Common myeloid progenitor, CD34-positive (primary cell): Measurements from ENCODE around the gene CXCR4.

Source experiments
- CTCF ChIA-PET: fragments of 350-600 bp; sonication (Branson Sonifier 250); formaldehyde crosslinking; loops from one replicate; lab custom pipeline; 2021; ENCODE audit warnings: antibody characterized with exemption; lab: Charles Lee
- POLR2A ChIA-PET: fragments of 350-600 bp; sonication (Branson Sonifier 250); formaldehyde crosslinking; loops from one replicate; lab custom pipeline; 2021; ENCODE audit warnings: antibody characterized with exemption; lab: Charles Lee
- DNase-seq, 3 donors: peaks; one replicate each; pipeline versions ENCODE4 v3.0.0 to v3.0.0-alpha.2; 2013
- H3K27ac ChIP-seq, 2 experiments: 1 replicate in 1 of 2; 2 replicates in 1 of 2; pipeline ENCODE4 v1.7.0; 2013; ENCODE audit warnings: inconsistent platforms in 2 of 2, low read length in 2 of 2, mild to moderate bottlenecking in 2 of 2, low read depth in 1 of 2, moderate library complexity in 1 of 2; ENCODE audit not compliant: severe bottlenecking in 2 of 2, insufficient read depth in 1 of 2, poor library complexity in 1 of 2
- H3K27me3 ChIP-seq, 5 experiments: replicated peaks in 2 of 5; 1 replicate in 3 of 5; 2 replicates in 2 of 5; pipeline versions ENCODE4 v1.6.1 to v1.7.0; 2013; ENCODE audit warnings: low read length in 4 of 5, mild to moderate bottlenecking in 2 of 5, moderate library complexity in 2 of 5, inconsistent platforms in 1 of 5; ENCODE audit not compliant: insufficient read depth in 5 of 5, control insufficient read depth in 4 of 5
- H3K36me3 ChIP-seq, 4 experiments: 1 replicate in 2 of 4; 2 replicates in 2 of 4; pipeline versions ENCODE4 v1.6.1 to v1.7.0; 2013; ENCODE audit warnings: low read length in 3 of 4, control low read depth in 1 of 4, mild to moderate bottlenecking in 1 of 4; ENCODE audit not compliant: control insufficient read depth in 4 of 4, insufficient read depth in 4 of 4
- H3K4me1 ChIP-seq, 4 experiments: 1 replicate in 3 of 4; 2 replicates in 1 of 4; pipeline versions ENCODE4 v1.6.1 to v1.7.1; 2013; ENCODE audit warnings: low read length in 3 of 4, mild to moderate bottlenecking in 3 of 4, control low read depth in 1 of 4, inconsistent platforms in 1 of 4, moderate library complexity in 1 of 4; ENCODE audit not compliant: control insufficient read depth in 4 of 4, insufficient read depth in 4 of 4; ENCODE audit errors: control extremely low read depth in 1 of 4
- H3K4me3 ChIP-seq, 7 experiments: 1 replicate in 4 of 7; 2 replicates in 3 of 7; pipeline versions ENCODE4 v1.5.1 to v1.7.0; 2013; ENCODE audit warnings: mild to moderate bottlenecking in 7 of 7, low read length in 6 of 7, moderate library complexity in 6 of 7, inconsistent platforms in 2 of 7, low read depth in 2 of 7, control low read depth in 1 of 7; ENCODE audit not compliant: insufficient read depth in 4 of 7, control insufficient read depth in 1 of 7; ENCODE audit errors: extremely low read depth in 1 of 7
- H3K9me3 ChIP-seq, 5 experiments: 1 replicate in 4 of 5; 2 replicates in 1 of 5; pipeline versions ENCODE4 v1.6.1 to v1.7.1; 2013; ENCODE audit warnings: low read length in 4 of 5, mild to moderate bottlenecking in 2 of 5, inconsistent platforms in 1 of 5, low read depth in 1 of 5, moderate library complexity in 1 of 5; ENCODE audit not compliant: control insufficient read depth in 4 of 5, insufficient read depth in 2 of 5; ENCODE audit errors: control extremely low read depth in 1 of 5
- WGBS: methylation state at CpG from one replicate; pipeline ENCODE4 v1.1.5; 2013; ENCODE audit not compliant: insufficient coverage; 5-methylcytosine and 5-hydroxymethylcytosine counted together

The CXCR4 gene

DNA sequence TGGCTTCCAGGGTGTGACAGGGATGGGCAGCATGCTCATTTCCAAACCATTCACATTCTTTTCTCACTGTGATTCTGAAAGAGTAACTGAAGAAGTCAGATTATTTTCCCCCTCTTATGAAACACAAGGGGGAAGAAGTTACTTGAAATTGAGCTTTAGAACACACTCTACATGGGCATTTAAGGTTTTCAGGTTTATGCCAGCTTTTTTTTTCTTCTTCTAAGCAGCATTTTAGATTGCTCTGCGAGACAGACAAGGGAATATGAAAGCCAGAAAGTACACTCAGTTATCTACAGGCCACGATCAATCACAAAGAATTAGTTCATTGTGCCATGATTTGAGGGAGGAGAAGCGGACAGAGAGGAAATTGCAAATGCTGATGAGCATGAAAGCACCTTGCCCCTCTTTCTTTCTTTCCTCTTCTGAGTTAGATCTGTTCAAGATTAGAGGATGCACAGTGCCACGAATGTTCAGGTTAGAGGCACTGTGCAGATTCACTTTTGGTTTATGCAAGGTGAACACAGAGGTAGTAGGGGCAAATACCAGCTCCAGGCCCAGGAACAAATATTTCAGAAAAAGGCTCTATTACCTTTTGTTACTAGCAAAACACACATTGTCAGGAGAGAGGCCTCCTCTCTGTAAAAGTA lies 49.2 kb downstream of the CXCR4 start:
- Histone ChIP-seq H3K4me1 (peaks cover 0 to 4% (median 1%) of the 10 kb centered on the region in 4 experiments), H3K27me3 (no peaks in the 10 kb centered on the region), H3K9me3 (peaks cover 0 to 29% (median 9%) of the 10 kb centered on the region in 5 experiments), H3K27ac (no peak overlapping the region), H3K4me3 (no peak overlapping the region), H3K36me3 (no peaks in the 10 kb centered on the region)
- POLR2A ChIA-PET = no interaction called here
- 100% methylated on average over 1 of the region's 4 CpGs for WGBS
- no peak for DNase-seq
- CTCF ChIA-PET = no interaction called here

DNA sequence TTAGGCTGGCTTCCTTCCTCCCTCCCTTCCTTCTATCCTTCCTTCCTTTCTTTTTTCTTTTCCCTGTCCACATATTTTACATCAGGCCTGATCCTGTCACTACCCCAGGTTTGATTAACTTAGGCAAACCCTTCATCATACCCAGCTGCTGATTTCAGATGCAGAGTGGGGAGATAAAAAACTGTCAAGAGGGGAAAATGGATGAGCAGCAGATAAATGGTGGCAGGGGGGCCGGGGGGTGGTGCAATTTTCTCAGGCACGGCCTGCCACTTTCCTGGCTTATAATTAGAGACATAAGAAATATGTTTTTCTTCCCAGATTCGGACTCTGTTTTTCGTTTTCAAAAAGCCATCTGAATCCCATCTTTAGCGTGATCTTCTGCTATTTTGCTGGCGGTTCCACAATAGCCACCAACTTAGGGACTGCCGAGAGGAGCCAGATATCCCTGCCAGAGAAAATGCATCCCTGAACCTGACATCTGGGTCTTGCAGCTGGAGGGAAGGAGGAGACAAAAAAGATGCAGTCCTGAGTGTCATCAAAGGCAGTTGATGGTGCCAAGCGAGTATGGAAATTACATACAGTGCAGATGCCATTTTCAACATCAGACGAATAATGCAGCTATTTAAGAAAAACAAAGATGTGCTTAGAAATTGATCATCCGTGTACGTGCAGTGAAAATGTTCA lies 49.9 kb downstream of the CXCR4 start:
- 98% methylated on average over 11 of the region's 11 CpGs for WGBS
- CTCF ChIA-PET = no interaction called here
- POLR2A ChIA-PET = no interaction called here
- Histone ChIP-seq H3K4me3 (no peak overlapping the region), H3K27ac (no peak overlapping the region), H3K9me3 (peaks cover 0 to 23% (median 7%) of the 10 kb centered on the region in 5 experiments), H3K36me3 (no peaks in the 10 kb centered on the region), H3K27me3 (no peaks in the 10 kb centered on the region), H3K4me1 (peaks cover 0 to 4% (median 1%) of the 10 kb centered on the region in 4 experiments)
- DNase-seq = no peak

DNA sequence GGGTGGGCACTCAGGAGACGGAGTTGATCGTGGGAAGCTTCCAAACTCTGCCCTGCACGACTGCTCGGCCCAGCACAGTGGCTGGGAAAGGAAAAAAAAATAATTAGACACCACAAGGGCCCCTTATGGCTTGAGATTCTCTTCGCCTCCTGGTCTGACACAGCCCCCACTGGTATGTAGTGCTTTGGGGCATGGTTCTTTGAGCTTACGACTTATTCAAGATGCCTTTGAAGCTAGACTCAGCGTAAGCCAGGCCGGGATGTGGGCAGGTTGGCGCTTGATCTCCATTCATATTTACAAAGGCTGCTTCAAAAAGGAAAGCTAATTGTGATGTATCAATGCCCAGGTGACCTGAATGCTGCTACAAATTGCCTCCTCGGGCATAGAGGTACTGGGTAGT lies 50.5 kb downstream of the CXCR4 start:
- no peak overlapping the region for H3K4me3 ChIP-seq
- no peak overlapping the region for H3K27ac ChIP-seq
- H3K36me3 ChIP-seq = no peaks in the 10 kb centered on the region
- no peak for DNase-seq
- WGBS = 96% methylated on average over 10 of the region's 10 CpGs
- ChIA-PET POLR2A (no interaction called here), CTCF (no interaction called here)
- no peaks in the 10 kb centered on the region for H3K27me3 ChIP-seq
- H3K9me3 ChIP-seq = peaks cover 0 to 17% (median 3%) of the 10 kb centered on the region in 5 experiments
- peaks cover 0 to 4% (median 1%) of the 10 kb centered on the region in 4 experiments for H3K4me1 ChIP-seq

DNA sequence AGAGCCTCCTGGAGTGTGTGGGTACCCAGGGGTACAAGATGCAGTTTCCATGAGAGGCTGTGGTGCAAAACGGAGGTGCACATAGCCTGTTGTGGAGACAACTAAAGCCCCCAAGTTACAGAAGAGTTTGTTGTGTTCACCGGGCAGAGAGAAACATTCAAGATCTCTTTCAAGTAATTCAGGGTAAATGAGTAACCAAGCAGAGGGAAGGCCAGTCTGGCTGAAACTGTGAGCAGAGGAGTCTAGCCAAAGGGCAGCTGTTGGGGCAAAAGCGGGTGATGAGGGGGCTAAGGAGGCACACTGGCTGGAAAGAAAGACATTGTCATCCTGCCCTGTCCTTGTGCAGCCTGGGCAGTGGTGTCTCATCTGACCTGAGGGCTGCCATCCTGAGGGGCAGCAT lies 52.0 kb downstream of the CXCR4 start:
- ChIA-PET POLR2A (no interaction called here), CTCF (no interaction called here)
- H3K36me3 ChIP-seq = no peaks in the 10 kb centered on the region
- peaks cover 0 to 4% (median 0%) of the 10 kb centered on the region in 5 experiments for H3K9me3 ChIP-seq
- no peak for DNase-seq
- 95% methylated on average over 2 of the region's 3 CpGs for WGBS
- no peak overlapping the region for H3K27ac ChIP-seq
- H3K27me3 ChIP-seq = no peaks in the 10 kb centered on the region
- peaks cover 0 to 4% (median 1%) of the 10 kb centered on the region in 4 experiments for H3K4me1 ChIP-seq
- H3K4me3 ChIP-seq = no peak overlapping the region

DNA sequence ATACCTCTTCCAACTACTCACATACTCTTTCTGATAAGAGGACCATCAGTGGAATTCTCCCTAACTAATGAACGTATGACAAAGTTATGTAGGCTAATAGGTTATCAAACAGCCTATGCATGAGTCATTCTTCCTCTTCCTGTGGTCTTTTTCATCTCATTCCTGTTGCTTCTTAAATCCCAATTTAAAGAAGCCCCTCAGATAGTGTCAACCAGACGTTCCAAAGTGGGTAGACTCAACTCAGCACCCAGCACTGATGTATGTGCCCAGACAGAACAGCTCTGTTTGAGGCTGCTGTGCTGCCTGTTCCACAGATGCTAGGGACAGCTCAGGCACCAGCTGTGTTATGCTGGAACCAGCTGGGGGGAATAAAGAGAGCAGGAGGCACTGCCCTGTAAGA lies 52.6 kb downstream of the CXCR4 start:
- no peak overlapping the region for H3K4me3 ChIP-seq
- CTCF ChIA-PET = no interaction called here
- WGBS = 42% methylated on average over 2 of the region's 2 CpGs
- DNase-seq = peak in 1 of 3 donors; percentile 4
- no peak overlapping the region for H3K27ac ChIP-seq
- POLR2A ChIA-PET = no interaction called here
- no peaks in the 10 kb centered on the region for H3K36me3 ChIP-seq
- H3K9me3 ChIP-seq = peaks cover 0 to under 1% (median 0%) of the 10 kb centered on the region in 5 experiments
- H3K27me3 ChIP-seq = no peaks in the 10 kb centered on the region
- H3K4me1 ChIP-seq = peaks cover 0 to 4% (median 1%) of the 10 kb centered on the region in 4 experiments
